ENCODE results near the gene MLC1.
"Not testable (repeated sequence)": the region's sequence is repeated elsewhere in the genome, so short reads cannot be mapped to it uniquely, and the experiment has no call there.

Gene MLC1

DNA sequence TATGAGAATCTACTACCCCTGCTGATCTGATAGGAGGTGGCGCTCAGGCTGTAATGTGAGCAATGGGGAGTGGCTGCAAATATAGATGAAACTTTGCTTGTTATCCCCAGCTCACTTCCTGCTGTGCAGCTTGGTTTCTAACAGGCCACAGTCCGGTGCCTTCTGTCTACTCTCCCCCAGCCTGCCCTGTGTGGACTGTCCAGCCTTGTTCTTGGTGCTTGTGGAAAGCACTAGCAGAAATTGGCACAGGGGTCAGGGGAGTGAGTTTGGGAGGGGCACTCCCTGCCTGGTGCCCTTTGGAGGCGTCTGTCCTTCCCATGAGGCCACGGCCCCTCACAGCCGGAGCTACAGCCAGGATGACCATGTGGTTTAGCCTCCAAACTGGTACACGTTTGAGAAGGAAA, 18.9 kb upstream of the MLC1 start:
- no peak for DNase-seq (ENCODE audit: low read depth in 4 of 4, low spot score in 1 of 4)

DNA sequence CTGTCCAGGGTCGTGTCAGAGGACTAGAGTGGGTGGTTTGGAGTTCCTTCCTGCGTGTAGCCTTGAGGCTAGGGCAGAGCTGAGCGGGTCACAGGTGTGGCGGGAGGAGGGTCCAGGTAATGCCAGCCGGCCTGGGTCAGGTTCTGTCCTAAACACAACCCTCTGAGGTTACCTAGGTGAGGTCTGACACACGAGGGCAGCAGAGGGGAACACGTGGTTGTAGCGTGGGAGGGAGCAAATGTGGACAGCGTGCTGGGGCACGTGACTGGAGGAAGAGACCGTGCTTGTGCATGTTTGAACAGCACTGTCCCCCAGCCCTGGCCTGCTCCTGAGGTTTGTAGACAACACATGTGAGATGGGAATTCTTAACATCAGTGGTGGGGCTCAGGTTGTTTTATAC, 17.7 kb upstream of the MLC1 start:
- no peak for DNase-seq (ENCODE audit: low read depth in 4 of 4, low spot score in 1 of 4)

DNA sequence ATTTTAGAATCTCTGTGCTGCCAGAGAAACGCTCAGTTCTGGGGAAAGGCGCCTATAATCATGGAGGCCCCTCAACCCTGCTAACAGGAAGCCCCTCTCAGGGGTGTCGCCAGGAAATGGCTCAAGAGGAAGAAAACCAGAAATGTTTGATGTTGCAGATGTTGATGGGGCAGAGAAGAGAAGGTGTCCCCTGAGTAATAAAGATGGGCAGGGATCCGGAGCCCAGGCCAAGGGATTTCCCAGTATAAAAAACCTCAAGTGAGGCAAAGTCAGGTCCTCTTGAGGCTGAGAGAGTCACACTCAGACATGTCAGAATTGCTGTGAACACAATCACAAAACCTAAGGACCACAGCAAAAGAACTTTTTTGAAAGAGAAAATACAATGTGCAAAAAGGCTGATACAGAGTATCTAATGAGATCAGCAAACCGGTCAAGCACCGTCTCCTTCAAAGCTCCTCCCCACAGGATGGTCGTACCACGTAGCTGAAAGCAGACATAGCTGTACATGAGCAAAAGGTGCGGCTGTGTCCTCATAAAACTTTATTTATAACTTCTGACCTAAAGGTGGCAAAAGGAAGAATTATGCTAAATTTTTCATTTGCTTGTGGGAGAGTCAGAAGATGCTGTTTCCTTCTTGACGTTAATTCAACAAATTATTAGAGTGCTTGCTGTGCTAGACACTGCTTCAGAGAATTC, 16.8 kb upstream of the MLC1 start:
- no peak for DNase-seq (ENCODE audit: low read depth in 4 of 4, low spot score in 1 of 4)

DNA sequence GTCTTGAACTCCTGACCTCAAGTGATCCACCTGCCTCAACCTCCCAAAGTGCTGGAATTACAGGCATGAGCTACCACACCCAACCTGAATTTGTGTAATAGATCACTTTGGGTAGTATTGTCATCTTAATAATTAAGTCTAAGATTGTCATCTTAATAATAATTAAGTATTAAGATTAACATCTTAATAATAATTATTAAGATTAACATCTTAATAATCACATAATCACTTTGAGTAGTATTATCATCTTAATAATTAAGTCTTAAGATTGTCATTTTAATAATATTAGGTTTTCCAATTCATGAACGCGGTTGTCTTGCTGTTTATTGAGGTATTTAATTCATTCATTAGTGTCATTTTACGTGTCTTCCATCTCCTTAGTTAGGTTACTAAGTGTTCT, 12.8 kb upstream of the MLC1 start:
- DNase-seq (ENCODE audit: low read depth in 4 of 4, low spot score in 1 of 4): no peak

DNA sequence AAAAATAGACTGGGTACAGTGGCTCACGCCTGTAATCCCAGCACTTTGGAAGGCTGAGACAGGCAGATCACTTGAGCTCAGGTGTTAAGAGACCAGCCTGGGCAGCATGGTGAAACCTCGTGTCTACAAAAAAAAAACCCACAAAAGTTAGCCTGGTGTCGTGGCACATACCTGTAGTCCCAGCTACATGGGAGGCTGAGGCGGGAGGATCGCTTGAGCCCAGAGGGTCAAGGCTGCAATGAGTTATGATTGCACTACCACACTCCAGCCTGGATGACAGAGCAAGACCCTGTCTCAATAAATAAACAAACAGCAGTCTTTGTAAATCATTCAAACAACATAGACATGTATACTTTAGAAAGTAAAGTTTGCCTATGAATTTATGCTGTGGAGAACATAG, 7.1 kb upstream of the MLC1 start:
- no peak for DNase-seq (ENCODE audit: low read depth in 4 of 4, low spot score in 1 of 4)

DNA sequence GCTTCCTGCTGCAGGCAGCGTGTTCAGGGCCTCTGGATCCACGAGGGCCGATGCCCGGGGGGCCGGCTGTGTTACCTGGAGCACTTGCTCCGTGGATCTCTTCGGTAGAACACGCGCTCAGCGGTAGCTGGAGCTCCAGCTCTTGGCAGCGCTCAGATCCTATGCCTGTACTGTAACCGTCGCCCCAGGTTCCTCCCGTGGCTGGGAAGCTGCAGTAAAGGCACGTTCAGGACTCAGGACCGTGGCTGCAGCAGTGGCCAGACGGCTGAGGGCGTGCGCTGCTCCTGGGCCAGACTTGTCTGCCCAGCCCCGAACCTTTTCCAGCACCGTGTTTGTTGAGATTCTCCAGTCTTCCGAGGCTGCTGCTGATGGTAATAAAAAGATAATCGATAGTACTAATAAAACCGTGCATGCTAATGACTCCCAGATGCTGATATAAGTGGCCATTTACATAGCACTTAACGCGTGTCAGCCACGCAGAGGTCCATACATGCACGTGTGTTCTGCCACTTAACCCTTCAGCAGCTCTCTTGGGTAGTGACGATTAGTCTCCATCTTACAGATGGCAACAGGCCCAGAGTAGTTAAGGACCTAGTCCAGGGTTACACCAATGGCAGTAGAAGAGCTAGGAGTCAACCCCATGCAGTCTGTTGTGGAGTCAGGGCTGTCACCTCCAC, 6.0 kb upstream of the MLC1 start:
- DNase-seq (ENCODE audit: low read depth in 4 of 4, low spot score in 1 of 4): no peak

DNA sequence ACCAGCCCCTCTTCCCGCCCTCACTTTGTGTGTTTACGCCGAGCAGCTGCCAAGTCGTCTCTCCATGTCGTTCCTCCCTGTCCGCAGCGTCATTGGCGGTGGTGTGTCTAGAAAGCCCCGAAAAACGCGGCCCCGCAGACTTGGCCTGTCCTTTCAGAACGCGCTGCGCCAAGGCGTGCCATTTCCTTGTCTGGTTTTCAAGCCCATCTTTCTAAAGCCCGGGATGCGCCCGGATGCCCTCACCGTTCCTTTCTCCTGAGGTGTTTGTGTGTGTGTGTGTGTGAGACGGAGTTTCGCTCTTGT, 5.1 kb upstream of the MLC1 start:
- no peak for DNase-seq (ENCODE audit: low read depth in 4 of 4, low spot score in 1 of 4)

DNA sequence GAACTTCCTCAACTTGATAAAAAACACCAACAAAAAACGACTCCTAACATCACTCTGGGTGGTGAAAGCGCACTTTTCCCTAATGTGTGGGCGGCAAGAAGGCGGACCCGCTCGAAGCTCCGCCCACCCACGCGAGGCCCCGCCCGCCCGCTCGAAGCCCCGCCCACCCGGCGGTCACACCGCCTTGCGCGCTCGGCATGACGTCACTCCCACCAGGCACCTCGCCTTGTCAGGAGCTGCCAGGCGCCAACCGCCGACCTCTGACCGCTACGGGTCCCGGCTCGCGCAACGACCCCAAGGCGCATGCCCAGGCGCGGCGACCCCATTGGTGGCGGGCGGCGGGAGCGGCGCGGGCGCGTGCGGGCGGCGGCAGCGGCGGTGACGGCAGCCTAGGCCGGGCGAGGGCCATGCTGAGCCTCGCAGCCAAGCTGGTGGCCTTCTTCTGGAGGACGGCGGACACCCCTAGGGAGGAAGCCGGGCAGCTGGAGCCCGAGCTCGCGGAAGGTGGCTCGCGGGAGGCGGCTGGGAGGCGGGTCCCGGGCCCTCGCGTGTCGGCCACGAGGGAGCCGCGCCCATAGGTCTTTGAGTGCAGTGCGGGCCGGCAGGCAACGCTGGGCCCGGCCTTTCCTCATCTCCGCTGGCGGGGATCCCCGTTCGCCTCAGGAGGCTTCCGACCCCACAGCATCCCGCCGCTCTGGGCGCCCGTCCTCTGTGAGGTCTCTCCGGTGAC, 4.6 kb upstream of the MLC1 start, which contains the start of gene MOV10L1:
MOV10L1 (plus strand) TSS at position 325 of the 730 bp plus-strand sequence; CDS start at position 408, 83 bp downstream.
- DNase-seq (ENCODE audit: low read depth in 4 of 4, low spot score in 1 of 4): no peak

DNA sequence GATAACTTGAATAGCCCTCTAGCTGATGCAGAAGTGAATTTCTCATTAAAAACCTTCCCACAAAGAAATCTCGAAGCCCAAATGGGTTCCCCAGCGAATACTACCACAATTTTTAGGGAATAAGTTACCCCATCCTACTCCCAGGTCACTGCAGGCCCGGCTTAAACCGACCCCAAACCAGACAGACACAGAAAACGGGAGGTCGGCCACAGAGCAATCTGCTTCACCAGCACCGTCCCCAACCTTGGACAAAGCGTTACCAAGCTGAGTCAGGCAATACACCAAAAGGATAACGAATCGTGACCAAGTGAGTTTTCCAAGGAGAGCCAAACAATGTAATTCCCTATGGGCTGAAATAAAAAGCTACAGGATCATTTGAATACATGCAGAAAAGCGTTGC, 4.0 kb upstream of the MLC1 start:
- DNase-seq (ENCODE audit: low read depth in 4 of 4, low spot score in 1 of 4): no peak

DNA sequence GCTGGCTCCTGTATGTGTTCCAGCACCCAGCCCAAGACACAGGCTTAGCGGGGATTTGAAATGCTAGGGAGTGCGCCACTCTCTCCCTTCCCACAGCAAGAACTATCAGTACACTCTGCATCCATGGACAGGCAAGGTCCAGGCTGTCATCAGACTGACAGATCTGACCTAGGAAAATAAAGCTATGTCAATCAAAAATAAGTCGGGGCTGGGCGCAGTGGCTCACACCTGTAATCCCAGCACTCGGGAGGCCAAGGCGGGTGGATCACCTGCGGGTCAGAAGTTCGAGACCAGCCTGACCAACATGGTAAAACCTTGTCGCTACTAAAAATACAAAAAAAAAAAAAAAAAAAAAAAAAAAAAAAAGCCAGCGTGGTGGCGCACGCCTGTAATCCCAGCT, 2.9 kb upstream of the MLC1 start:
- no peak for DNase-seq (ENCODE audit: low read depth in 4 of 4, low spot score in 1 of 4)

DNA sequence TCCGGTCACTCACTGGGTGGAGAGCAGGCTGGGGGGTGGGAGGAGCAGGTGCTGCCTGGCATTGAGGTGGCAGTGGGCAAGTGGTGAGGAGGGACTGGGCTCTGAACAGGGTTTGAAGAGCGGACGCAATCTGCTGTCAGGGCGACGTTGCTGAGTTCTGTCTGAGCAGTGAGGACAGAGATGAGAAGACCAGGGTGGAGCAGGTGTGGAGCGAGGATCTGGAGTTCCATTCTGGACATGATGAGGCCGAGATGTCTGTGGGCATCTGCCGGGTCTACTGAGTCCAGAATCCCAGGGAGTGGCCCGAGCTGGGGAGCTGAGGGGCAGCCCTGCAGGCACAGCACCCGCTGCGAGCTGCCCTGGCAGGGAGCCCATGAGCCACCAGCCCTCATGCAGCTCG, 2.4 kb upstream of the MLC1 start:
- DNase-seq (ENCODE audit: low read depth in 4 of 4, low spot score in 1 of 4): no peak

DNA sequence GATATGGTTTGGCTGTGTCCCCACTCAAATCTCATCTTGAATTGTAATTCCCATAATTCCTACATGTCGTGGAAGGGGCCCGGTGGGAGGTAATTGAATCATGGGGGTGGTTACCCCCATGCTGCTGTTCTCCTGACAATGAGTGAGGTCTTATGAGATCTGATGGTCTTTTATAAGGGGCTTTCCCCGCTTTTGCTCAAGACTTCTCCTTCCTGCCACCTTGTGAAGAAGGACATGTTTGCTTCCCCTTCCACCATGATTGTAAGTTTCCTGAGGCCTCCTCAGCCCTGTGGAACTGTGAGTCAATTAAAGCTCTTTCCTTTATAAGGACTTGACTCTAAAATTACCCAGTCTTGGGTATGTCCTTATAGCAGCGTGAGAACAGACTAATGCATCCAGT, 1.7 kb upstream of the MLC1 start:
- DNase-seq (ENCODE audit: low read depth in 4 of 4, low spot score in 1 of 4): not testable (repeated sequence)

DNA sequence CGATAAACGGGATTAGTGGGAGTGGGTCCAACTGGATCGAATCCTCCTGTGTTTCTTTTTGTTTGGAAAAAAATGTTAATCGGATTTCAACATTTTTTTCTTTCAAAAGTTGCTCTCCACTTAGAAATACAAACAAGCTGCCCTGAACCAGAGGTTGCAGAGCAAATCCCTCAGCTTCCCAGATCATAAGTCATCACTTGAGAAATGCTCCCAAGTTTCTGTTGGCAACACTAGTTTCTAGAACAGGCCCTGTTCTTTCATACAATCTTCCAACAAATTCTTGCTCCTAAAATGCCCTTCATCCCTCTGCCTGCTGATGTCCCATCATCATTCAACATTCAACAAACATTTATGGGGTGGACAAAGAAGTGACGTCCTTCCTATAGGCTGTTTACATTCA, 1.3 kb upstream of the MLC1 start:
- DNase-seq (ENCODE audit: low read depth in 4 of 4, low spot score in 1 of 4): no peak

DNA sequence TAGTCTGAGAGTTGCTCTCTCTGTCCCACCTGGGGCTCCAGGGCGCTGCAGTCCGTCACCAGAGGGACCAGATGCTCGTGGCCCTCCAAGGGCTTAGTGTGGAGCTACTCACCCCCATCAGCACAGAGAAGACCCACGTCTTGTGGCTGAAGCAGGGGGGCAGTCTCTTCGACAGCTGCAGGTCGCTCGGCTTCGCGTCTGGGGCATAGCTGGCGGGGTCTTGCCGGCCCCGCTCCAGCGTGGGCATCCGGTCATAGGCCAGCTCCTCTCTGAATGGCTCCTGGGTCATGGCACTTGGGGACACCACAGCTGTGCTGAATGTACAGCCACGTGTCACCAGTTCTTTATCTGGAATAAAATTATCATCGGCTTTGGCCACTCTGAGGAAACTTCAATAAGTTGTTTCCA, 608 bp downstream of the MLC1 start:
- no peak for DNase-seq (ENCODE audit: low read depth in 4 of 4, low spot score in 1 of 4)

DNA sequence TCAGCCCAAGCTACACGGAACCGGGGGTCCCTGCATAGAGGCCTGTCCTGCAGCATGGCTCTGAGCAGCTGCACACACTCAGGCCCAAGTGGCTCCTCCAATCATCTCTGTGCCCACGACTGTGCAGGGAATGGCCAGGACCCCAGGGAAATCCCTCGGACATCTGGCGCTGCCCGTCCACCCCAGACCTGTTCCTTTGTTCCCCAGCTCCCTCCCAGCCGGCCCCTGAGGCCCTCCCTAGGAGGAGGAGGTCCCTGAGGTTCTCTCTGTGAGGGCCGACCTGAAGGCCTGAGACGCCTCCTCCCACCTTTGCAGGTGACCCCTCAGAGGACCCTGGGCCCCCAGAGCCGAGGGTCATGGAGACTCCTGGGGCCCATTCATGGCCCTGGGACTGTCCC, 1.1 kb downstream of the MLC1 start:
- DNase-seq (ENCODE audit: low read depth in 4 of 4, low spot score in 1 of 4): no peak

DNA sequence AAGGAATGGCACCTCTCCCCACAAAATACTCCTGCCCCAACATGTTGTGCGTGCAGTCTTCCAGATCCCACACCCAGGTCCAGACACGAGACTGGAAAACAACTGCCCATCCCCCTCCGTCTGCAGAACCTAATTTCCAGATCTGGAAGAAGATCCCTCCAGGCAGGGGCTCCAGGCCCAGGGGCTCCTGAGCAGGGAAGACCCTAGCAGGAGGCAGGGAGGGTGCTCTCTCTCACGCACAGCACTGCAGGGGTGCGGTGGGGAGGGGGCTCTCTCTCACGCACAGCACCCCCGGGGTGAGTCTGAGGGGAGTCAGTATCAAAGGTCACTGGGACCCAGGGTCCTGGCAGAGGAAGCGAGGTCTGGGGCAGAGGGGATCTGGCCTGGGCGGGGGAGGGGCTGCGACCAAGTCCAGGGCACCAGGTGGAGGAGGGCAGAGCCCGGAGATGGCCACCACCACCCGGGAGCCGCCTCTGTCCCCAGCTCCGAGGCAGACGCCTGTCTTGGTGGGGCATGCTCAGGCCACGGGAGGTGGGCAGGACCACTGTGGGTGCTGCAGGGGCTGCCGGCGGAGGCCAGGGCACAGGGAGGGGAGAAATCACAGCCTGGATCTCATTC, 1.7 kb downstream of the MLC1 start:
- DNase-seq (ENCODE audit: low read depth in 4 of 4, low spot score in 1 of 4): no peak

DNA sequence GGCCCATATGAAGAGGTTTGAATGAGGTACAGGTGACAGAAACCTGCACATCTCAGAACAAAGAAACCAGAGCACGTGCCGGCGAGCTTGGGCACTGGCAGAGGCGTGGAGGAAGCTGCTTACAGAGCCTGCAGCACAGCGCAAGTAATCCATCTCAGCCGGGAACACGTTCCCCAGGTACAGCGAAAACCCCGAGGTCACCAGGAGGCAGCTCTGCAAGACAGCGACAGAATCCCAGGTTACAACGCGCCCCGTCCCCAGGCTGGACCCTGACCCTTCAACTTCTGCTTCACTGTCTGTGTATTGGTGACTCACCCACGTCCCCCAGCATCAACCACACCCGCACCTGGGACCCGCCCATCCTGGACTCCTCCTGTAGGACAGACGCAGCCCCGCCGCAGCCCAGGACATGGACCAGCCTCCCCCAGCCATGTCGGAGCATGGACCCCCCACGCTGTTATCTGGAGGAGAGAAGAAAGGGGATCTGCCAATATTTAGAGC, 2.2 kb downstream of the MLC1 start:
- DNase-seq (ENCODE audit: low read depth in 4 of 4, low spot score in 1 of 4): no peak

DNA sequence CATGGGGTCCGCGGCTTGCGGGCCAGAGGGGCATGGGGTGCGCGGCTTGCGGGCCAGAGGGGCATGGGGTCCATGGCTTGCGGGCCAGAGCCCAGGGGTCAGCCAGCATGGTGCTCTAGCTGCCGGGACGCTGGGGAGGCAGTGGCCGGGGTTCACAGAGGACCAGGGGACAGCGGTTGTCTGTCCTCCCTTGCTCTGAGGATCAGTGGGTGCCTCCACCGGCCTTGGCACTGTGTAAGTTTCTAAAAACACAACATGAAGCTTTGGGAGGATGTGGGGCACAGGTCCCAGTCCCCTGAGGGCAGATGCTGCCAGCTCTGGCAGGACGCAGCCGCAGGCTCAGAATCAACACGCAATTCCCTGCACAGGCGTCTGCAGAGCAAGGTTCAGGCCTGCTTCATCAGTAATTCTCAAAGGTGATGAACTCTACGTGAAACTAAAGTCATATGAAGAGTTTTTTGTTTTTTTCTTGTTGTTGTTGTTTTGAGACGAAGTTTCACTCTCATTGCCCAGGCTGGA, 3.0 kb downstream of the MLC1 start:
- DNase-seq (ENCODE audit: low read depth in 4 of 4, low spot score in 1 of 4): no peak

DNA sequence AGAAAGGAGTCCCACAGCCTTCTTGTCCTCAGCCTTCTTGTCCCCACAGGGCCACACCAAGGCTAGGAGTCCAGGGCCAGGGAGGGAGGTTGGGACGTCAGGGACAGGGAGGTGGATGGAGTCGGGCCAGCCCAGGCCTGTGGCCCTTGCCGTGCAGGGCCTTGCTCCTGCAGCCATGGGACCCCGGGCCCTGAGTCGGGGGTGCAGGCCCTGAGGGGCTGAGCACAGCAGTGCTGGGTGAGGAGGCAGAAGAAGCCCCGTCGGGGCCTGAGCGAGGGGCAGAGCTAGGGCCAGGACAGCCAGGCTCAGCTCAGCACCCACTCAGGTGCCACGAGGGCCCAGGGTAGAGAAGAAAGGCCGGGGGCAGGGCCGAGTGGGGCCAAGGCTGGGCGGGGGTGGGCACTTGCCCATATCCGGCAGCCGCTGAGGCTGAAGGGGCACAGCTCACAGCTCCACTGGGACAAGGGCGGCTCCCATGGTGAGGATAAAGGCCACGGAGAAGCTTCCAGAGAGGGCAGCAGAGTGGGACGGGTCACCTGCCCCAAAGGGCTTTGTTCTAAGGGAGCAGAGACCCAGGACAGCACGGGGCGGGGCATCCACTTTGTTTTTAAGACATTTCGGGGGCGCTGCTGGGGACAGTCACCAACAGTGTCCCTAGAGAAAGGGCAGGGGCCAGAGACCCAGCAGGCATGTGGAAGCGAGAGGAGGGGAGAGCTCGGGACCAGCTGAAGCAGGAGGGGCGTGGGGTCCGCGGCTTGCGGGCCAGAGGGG, 3.6 kb downstream of the MLC1 start:
- DNase-seq (ENCODE audit: low read depth in 4 of 4, low spot score in 1 of 4): no peak

DNA sequence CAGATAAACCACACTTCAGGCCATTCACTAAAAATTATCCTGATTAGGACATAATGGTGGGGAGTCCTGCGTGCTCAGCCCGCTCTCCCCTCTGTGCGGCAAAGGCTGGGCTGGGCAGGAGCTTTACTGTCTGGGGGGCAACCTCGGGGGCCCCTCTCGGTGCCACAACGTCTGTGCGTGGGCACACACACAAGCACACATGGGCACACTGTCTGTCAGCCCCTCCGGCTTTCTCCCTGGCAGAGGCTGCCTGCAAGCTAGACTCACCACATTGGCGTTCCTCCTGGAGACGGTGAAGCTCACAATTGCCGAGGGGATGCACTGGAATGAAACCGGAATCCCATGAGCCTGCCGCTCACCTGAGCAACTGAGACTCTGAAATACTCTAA, 5.2 kb downstream of the MLC1 start:
- DNase-seq (ENCODE audit: low read depth in 4 of 4, low spot score in 1 of 4): no peak

DNA sequence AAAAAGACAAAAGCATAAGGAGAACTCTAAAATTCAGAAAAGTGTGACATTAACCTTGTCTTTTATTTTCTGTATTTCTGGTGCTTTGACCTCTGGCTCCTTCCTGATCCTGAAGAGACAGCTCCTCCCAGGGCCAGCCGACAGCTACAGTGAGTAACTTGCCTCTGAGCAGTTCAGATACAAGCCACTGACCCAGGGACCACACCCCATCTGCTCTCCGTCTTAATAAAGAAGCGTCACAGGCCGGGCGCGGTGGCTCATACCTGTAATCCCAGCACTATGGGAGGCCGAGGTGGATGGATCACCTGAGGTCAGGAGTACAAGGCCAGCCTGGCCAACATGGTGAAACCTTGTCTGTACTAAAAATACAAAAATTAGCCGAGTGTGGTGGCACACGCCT, 6.5 kb downstream of the MLC1 start:
- no peak for DNase-seq (ENCODE audit: low read depth in 4 of 4, low spot score in 1 of 4)

Data from stimulated activated CD4-positive, alpha-beta T cell treated with anti-CD3 and anti-CD28 coated beads, Interleukin-1b, Interleukin-23, amount 100 ng/mL, for 24 hours (primary cell).